Common myeloid progenitor, CD34-positive (primary cell): ENCODE data around the gene SLC16A10.
"Not testable (repeated sequence)": the region's sequence is repeated elsewhere in the genome, so short reads cannot be mapped to it uniquely, and the experiment has no call there.

ENCODE experiments used
- CTCF ChIA-PET: fragments of 350-600 bp; sonication (Branson Sonifier 250); formaldehyde crosslinking; loops from one replicate; lab custom pipeline; 2021; ENCODE audit warnings: antibody characterized with exemption; lab: Charles Lee
- POLR2A ChIA-PET: fragments of 350-600 bp; sonication (Branson Sonifier 250); formaldehyde crosslinking; loops from one replicate; lab custom pipeline; 2021; ENCODE audit warnings: antibody characterized with exemption; lab: Charles Lee
- DNase-seq, 3 donors: peaks; one replicate each; pipeline versions ENCODE4 v3.0.0 to v3.0.0-alpha.2; 2013
- H3K27ac ChIP-seq, 2 experiments: 1 replicate in 1 of 2; 2 replicates in 1 of 2; pipeline ENCODE4 v1.7.0; 2013; ENCODE audit warnings: inconsistent platforms in 2 of 2, low read length in 2 of 2, mild to moderate bottlenecking in 2 of 2, low read depth in 1 of 2, moderate library complexity in 1 of 2; ENCODE audit not compliant: severe bottlenecking in 2 of 2, insufficient read depth in 1 of 2, poor library complexity in 1 of 2
- H3K27me3 ChIP-seq, 5 experiments: replicated peaks in 2 of 5; 1 replicate in 3 of 5; 2 replicates in 2 of 5; pipeline versions ENCODE4 v1.6.1 to v1.7.0; 2013; ENCODE audit warnings: low read length in 4 of 5, mild to moderate bottlenecking in 2 of 5, moderate library complexity in 2 of 5, inconsistent platforms in 1 of 5; ENCODE audit not compliant: insufficient read depth in 5 of 5, control insufficient read depth in 4 of 5
- H3K36me3 ChIP-seq, 4 experiments: 1 replicate in 2 of 4; 2 replicates in 2 of 4; pipeline versions ENCODE4 v1.6.1 to v1.7.0; 2013; ENCODE audit warnings: low read length in 3 of 4, control low read depth in 1 of 4, mild to moderate bottlenecking in 1 of 4; ENCODE audit not compliant: control insufficient read depth in 4 of 4, insufficient read depth in 4 of 4
- H3K4me1 ChIP-seq, 4 experiments: 1 replicate in 3 of 4; 2 replicates in 1 of 4; pipeline versions ENCODE4 v1.6.1 to v1.7.1; 2013; ENCODE audit warnings: low read length in 3 of 4, mild to moderate bottlenecking in 3 of 4, control low read depth in 1 of 4, inconsistent platforms in 1 of 4, moderate library complexity in 1 of 4; ENCODE audit not compliant: control insufficient read depth in 4 of 4, insufficient read depth in 4 of 4; ENCODE audit errors: control extremely low read depth in 1 of 4
- H3K4me3 ChIP-seq, 7 experiments: 1 replicate in 4 of 7; 2 replicates in 3 of 7; pipeline versions ENCODE4 v1.5.1 to v1.7.0; 2013; ENCODE audit warnings: mild to moderate bottlenecking in 7 of 7, low read length in 6 of 7, moderate library complexity in 6 of 7, inconsistent platforms in 2 of 7, low read depth in 2 of 7, control low read depth in 1 of 7; ENCODE audit not compliant: insufficient read depth in 4 of 7, control insufficient read depth in 1 of 7; ENCODE audit errors: extremely low read depth in 1 of 7
- H3K9me3 ChIP-seq, 5 experiments: 1 replicate in 4 of 5; 2 replicates in 1 of 5; pipeline versions ENCODE4 v1.6.1 to v1.7.1; 2013; ENCODE audit warnings: low read length in 4 of 5, mild to moderate bottlenecking in 2 of 5, inconsistent platforms in 1 of 5, low read depth in 1 of 5, moderate library complexity in 1 of 5; ENCODE audit not compliant: control insufficient read depth in 4 of 5, insufficient read depth in 2 of 5; ENCODE audit errors: control extremely low read depth in 1 of 5
- WGBS: methylation state at CpG from one replicate; pipeline ENCODE4 v1.1.5; 2013; ENCODE audit not compliant: insufficient coverage; 5-methylcytosine and 5-hydroxymethylcytosine counted together

The SLC16A10 gene

DNA sequence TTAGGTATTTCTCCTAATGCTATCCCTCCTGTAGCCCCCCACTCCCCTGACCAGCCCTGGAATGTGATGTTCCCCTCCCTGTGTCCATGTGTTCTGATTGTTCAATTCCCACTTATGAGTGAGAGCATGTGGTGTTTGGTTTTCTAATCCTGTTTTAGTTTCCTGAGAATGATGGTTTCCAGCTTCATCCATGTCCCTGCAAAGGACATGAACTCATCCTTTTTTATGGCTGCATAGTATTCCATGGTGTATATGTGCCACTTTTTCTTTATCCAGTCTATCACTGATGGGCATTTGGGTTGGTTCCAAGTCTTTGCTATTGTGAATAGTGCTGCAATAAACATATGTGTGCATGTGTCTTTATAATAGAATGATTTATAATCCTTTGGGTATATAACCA lies 103.8 kb downstream of the SLC16A10 start:
- H3K9me3 ChIP-seq, H3K4me1 ChIP-seq, H3K27ac ChIP-seq, DNase-seq, H3K27me3 ChIP-seq, H3K4me3 ChIP-seq, POLR2A ChIA-PET, H3K36me3 ChIP-seq: not testable (repeated sequence)
- CTCF ChIA-PET: interaction anchor here (1.1 kb wide), 1 partner anchor 26 kb away, joined by 3 read pairs; no protein-coding TSS in a partner anchor

DNA sequence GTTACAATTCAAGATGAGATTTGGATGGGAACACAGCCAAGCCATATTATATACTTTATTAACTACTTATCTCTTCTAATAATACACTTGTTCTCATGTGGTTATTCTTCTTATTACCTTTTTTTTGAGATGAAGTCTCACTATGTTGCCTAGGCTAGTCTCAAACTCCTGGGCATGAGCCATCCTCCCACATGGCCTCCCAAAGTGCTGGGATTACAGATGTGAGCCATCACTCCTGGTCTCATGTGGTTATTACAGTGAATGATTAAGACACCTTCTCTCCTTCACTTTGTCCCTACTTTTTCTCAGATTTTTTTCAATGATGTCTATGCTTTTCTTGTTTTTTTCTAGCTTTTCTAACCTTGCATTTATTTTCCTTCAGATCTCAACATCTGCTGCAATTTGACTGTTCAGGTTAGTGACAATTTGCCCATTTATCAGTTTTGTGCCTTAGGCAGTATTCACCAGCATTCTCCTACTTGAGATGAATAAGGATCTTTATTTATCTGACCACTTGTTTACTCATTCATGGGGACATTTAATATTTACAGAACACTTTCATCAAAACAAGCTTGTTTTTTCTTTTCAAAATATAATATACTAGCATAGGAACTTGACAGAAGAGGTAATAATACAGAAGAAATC lies 105.7 kb downstream of the SLC16A10 start:
- Histone ChIP-seq H3K36me3 (no peaks in the 10 kb centered on the region), H3K27ac (no peak overlapping the region), H3K9me3 (peaks cover 0 to 7% (median 0%) of the 10 kb centered on the region in 5 experiments), H3K27me3 (no peaks in the 10 kb centered on the region), H3K4me1 (no peaks in the 10 kb centered on the region), H3K4me3 (no peak overlapping the region)
- DNase-seq: no peak
- CTCF ChIA-PET: interaction anchor here (1.6 kb wide), 1 partner anchor 135 kb away, joined by 4 read pairs; no protein-coding TSS in a partner anchor
- POLR2A ChIA-PET: no interaction called here

DNA sequence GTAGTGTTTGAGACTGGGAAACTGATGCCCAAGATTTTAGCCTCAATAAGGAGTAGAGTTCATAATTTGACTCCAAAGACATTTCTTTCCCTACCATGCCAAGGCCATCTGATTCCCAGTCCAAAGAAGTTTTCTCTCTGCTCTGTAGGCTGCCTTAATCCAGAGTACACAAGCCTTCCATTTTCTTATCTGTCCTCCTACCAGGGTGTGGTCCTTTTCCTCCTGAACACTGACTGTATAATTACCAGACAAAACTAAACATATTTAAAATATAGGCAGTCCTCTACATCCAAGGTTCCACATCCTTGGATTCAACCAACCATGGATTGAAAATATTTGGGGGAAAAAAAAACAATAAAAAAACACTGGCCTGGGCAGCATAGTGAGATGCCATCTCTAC lies 108.4 kb downstream of the SLC16A10 start:
- no peak overlapping the region for H3K4me3 ChIP-seq
- ChIA-PET POLR2A (interaction anchor here (0.6 kb wide), 1 partner anchor 21 kb away, joined by 4 read pairs; no protein-coding TSS in a partner anchor), CTCF (no interaction called here)
- H3K4me1 ChIP-seq: peaks cover 0 to 2% (median 0%) of the 10 kb centered on the region in 4 experiments
- peaks cover 0 to 2% (median 0%) of the 10 kb centered on the region in 5 experiments for H3K9me3 ChIP-seq
- H3K36me3 ChIP-seq: no peaks in the 10 kb centered on the region
- no peak for DNase-seq
- H3K27ac ChIP-seq: no peak overlapping the region
- no peaks in the 10 kb centered on the region for H3K27me3 ChIP-seq

DNA sequence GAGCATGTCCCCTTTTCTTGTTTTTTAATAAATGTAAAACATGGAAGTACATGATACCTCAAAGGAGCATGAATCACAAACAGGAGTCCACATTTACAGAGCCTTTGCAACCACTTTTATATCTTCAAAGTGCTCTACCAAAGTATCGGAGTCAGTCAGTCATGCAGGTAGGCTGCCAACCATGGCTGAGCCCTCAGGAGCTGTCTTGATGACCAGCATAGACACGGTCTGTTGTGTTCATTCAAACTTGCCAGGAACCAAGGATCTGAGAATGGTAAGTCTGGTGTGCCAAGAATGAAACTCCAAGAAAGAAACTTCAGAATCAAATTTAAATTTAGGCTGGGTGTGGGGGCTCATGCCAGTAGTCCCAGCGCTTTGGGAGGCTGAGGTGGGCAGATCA lies 111.5 kb downstream of the SLC16A10 start:
- CTCF ChIA-PET: interaction anchor here (0.6 kb wide), 1 partner anchor 71 kb away, joined by 3 read pairs; no protein-coding TSS in a partner anchor
- H3K27me3 ChIP-seq: no peaks in the 10 kb centered on the region
- no peak overlapping the region for H3K27ac ChIP-seq
- no peaks in the 10 kb centered on the region for H3K36me3 ChIP-seq
- no peak overlapping the region for H3K4me3 ChIP-seq
- 100% methylated on average over 3 of the region's 3 CpGs for WGBS
- H3K4me1 ChIP-seq: peaks cover 0 to 11% (median 0%) of the 10 kb centered on the region in 4 experiments
- DNase-seq: no peak
- H3K9me3 ChIP-seq: no peaks in the 10 kb centered on the region
- POLR2A ChIA-PET: no interaction called here

DNA sequence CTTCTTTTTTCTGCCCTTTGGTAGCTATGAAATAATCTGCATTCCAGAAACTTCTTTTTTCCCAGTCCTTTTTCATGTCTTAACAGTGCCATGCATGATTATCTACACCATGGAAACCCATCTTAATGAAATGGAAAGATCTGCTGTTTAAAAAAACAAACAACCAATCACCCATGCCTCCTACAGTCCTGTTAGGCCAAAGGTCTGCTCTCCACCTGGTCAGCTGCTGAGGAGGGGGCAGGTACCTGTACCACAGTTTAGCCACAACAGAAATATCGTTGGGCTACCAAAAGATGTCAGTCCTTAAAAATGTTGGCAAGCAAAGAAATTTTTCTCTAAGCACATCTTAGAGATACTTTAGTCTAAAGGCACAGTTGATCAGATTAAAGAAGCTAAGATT lies 112.6 kb downstream of the SLC16A10 start:
- 56% methylated on average over 1 of the region's 1 CpG for WGBS

DNA sequence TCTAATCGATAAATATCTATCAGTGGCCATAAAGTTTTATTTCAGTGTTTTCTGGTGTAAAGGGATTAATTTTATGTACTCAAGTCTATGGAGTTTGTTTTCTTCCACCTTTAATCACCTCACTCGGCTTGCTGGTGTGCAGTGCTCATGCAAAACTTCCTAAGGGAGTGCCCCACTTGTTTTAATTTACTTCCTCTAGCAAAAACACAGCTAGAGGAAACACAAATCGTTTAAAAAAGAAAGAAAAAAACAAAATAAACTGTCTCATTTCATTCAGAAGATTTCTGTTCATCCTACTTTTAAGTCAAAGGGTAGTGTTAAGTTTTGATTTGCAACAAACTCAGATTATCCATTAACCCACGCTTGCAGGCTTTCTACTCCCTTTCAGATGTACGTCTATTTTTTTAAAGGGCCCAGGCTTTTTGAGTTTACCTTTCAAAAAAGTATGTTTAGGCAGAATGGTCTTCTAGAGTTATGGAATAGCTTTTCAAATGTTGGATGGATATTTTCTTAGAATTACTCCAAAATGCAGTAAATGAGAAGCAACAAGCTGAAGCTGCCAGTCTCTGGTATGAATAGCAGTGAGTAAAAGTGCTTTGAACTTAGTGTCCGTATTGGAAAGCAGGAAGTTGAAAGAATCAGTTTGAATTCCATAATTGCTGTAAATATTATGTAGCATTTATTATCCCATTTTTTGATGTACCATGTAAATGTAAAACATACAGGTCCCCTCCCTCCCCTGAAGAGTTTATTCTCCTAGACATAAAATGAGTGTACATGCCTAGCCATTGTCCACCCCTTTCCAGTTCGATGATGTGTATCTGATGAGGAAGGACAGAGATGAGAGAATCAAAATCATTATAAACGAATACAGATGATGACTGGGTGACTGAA lies 113.3 kb downstream of the SLC16A10 start:
- H3K36me3 ChIP-seq: no peaks in the 10 kb centered on the region
- no peak for DNase-seq
- peaks cover 0 to 11% (median 0%) of the 10 kb centered on the region in 4 experiments for H3K4me1 ChIP-seq
- no peak overlapping the region for H3K27ac ChIP-seq
- H3K9me3 ChIP-seq: no peaks in the 10 kb centered on the region
- ChIA-PET POLR2A (interaction anchor here (0.6 kb wide), 1 partner anchor 39 kb away, joined by 3 read pairs; no protein-coding TSS in a partner anchor), CTCF (interaction anchor here (0.6 to 1.5 kb wide), 4 partner anchors 9 to 51 kb away, joined by 3 to 5 read pairs (median 4); no protein-coding TSS in a partner anchor)
- no peaks in the 10 kb centered on the region for H3K27me3 ChIP-seq
- 100% methylated on average over 1 of the region's 8 CpGs for WGBS
- H3K4me3 ChIP-seq: no peak overlapping the region

More for the DNA sequence above, 112.6 kb downstream of the SLC16A10 start:
- no peaks in the 10 kb centered on the region for H3K27me3 ChIP-seq
- peaks cover 0 to 11% (median 0%) of the 10 kb centered on the region in 4 experiments for H3K4me1 ChIP-seq
- H3K36me3 ChIP-seq: no peaks in the 10 kb centered on the region
- H3K27ac ChIP-seq: no peak overlapping the region
- ChIA-PET POLR2A (no interaction called here), CTCF (interaction anchor here (0.6 to 1.5 kb wide), 4 partner anchors 10 to 52 kb away, joined by 3 to 5 read pairs (median 4); no protein-coding TSS in a partner anchor)
- no peaks in the 10 kb centered on the region for H3K9me3 ChIP-seq
- no peak overlapping the region for H3K4me3 ChIP-seq
- no peak for DNase-seq
